Measurements from ENCODE around the gene ATP6V1C2.
"Not testable (repeated sequence)": the region's sequence is repeated elsewhere in the genome, so short reads cannot be mapped to it uniquely, and the experiment has no call there.

The ATP6V1C2 gene

DNA sequence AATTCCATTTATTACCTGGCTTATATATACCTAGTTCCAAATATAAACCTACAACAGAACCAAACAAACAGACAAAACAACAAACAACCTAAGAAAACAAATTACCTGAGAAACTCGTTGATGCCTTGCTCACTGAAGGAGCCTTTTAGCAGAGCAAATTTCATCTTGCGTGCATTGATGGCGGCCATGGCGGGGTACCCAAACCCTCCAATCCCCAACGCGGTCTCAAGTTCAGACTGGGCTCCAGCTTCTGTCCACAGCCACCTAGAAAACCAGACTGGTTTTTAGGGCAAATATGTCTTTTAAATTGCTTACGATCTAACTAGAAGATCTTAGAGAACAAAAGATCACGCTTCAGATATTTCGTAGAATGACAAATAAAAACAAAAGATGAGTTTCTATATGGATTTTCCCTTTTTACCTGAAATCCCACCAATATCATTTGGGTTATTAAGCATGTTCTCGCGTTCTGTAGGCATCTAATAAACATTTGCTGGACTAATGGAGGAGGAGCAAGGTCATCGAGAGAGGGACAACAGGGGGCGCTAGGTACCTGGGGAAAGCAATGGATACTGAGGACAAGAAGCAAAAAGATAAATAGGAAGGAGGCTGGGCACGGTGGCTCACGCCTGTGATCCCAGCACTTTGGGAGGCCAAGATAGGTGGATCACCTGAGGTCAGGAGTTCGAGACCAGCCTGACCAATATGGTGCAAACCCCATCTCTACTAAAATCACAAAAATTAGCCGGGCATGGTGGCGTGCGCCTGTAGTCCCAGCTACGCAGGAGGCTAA is 65.9 kb downstream of the ATP6V1C2 start:
- DNase-seq, result no peak

DNA sequence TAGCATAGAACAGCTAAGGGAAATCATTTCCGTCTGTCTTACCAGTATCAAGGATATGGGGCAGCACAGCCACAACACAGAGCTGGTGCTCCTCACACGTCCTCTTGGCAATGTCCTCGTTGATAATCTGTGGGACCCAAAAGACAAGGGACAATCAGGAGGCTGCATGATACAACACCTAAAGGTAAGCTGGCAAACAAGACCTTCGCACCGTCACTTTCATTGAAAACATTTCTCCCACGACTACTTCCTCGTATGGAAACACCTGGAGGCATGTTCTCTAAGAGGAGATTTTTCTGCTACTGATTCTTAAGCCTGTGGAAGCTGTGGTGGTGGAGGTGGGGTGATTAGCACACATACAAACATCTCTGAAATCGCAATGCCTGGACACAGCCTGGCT is 67.4 kb downstream of the ATP6V1C2 start:
- no peak for DNase-seq

DNA sequence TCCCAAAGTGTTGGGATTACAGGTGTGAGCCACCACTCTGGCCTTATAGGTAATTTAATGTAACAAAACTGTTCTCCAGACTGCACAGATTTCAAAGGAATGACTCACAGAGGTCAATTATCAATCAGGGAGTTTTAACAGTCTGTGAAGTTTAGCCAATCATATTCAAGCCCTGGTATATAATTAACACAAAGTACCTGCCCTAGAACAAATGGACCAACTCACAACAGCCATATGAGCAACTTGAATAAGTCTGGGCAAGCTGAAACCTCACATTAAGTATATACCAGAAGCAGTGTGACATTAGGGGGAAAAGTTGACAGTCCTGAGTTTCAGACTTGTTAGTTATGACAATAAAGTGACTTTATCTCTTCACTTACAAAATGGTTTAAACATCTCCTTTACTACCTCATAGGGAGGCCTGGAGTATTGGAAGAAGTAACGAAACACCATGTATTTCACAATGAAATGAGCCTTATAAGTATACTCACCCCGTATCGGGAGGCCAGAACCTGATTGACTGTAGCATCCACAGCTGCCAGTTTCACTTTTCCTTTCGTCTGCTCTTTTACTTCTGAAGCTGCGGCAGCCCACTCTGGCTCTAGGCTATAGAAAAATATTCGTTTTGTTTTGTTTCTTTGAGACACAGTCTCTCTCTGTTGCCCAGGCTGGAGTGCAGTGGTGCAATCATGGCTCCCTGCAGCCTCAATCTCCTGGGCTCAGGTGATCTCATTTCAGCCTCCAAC is 69.0 kb downstream of the ATP6V1C2 start:
- DNase-seq, result no peak

DNA sequence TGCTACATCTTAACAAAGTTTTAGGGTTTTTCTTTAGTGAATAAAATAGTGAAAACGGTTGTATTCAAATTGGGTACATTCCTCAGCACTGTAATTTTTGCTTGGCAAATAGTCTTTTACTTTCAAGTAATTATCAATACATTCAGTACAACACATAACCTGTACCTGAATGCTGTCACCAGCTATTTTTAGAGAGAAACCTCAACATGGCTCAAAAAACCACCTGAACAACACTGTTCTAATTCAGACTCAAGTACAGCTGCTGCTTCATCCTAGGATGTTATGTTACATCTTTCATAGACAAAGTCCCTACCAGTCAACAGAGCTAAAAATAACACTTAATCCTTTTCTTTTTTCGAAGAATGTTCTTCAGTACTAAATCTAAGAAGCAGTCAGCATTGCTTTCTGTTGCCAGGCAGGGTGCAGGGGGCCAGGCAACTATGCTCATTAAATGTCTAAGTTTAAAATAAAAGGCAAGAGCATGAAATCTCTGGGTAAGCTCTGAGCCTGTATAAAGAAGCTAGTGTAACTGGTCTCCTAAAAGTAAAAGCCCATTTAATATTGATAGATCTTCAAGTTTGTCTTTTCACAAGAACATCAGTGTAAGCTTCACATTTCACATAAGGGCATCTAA is 70.7 kb downstream of the ATP6V1C2 start:
- DNase-seq, result no peak

DNA sequence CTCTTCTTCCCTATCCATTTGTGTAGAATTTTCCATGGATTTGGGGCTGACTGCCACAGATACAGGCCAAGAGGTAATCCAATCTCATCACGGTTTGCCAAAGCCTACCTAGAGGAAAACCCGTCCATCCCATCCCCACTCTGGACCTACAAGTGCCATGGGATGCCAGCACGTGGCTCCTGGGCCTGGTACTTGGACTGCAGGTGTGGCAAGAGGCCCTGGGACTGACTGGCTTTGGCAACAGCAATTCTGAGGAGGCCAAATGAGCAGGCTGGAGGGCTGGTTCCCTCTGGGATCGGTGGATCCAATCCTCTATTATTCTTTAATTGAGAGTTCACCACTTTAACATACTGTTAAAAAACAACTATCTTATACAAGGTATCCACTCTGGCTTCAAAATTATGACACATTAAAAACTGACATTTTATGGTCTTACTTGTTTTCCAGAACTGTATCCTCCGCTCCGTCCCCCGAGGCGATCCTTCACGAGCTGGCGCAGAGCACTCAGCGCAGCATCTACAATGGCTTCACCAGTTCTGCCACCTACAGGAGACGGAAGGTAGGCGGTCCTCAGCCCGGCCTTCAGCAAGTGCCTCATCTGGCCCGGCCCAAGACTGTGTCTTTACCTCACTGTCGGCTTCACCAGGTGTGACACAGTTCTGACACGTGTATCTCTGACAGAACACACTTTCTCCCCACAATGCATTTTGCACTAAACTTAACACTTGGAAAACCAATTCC is 71.4 kb downstream of the ATP6V1C2 start:
- no peak for DNase-seq

DNA sequence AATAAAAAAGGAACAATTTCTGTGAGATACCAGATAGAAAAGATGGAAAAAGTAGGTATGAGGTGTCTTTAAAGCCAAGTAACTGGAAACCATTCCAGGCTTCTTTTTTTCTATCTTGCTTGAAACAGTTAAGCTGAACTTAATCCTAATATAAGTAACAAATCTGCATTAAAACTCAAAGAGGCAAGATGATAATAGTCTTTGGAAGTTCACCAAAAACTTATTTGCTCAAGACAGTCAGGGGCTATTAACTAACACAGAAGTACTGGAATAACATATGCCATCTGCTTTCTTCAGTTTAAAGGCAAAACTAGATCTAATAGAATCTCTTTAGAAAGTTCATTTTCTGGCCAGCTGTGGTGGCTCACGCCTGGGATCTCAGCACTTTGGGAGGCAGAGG is 72.4 kb downstream of the ATP6V1C2 start:
- no peak for DNase-seq

DNA sequence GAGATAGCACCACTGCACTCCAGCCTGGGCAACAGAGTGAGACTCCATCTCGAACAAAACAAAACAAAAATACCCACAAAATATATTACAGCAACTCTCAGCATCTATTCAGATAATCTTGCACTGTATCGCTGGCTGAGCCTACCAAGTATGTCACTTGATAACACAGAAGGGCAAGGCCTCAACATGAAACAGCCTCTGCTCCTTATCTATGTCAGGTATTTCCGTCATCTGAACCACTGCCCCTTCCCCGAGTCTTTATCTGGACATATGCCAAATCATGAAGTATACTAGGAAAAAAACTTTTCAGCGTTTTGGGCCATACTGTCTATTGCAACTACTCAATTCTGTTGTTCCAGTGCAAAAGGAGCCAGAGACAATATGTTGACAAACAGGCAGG is 73.4 kb downstream of the ATP6V1C2 start:
- DNase-seq, result no peak

DNA sequence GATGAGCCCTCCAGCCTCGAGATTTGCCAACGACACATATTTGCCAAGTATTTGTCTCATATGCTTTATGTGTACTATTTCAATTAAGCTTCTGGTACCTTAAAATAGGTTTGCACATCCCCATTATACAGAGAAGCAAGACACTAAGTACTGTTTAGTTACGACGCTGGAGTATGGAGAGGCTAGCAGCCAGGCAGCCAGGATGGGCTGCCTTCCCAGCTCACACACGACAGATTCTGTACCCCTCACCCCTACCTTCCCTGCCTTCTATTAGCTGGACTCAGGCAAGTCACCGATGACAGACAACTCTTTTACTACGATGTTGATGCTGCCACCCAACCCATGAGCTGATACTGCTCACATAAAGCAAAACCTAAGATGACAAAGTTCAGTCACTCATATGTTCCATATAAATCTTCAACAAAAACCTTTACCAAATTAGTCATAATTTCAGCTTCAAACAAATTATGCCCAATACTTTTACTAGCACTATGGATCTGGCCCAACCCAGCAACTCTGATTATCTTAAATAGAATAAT is 74.1 kb downstream of the ATP6V1C2 start:
- DNase-seq, result no peak

DNA sequence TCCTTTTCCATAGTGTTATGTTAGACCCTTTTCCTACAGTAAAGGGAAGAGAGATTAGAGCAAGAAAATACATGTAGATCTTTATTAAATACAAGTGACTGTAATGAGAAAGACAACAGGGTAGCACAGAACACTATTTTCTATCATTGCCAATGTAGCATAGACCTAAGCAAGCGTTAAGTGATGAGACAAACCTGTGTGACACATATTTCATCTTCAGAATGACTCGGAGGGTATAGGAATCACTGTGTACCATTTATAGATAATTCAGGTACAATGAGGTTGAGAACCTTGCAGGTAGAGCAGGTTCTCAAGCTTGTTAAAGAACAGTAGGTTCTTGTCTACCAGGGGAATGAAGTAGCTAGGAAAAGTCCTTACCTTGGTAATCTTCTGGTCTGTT is 75.3 kb downstream of the ATP6V1C2 start:
- DNase-seq, result no peak

DNA sequence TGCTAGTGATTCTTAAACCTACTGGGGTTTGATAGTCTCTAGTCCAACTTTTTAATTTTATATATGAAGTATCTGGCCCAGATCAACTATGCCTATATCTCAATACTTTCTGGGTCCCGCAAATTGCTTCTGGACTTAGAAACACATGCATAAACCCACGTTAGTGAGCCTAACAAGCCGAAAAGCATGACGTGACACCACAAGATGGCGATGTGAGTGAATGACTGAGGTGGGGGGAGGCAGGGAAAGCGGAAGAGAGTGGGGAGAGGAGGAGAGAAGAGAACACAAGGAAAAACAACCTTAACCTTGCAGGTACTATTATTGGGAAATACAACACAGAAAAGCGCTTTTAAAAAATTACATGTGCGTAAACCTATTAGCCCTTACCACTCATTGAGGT is 77.4 kb downstream of the ATP6V1C2 start:
- DNase-seq, result no peak

DNA sequence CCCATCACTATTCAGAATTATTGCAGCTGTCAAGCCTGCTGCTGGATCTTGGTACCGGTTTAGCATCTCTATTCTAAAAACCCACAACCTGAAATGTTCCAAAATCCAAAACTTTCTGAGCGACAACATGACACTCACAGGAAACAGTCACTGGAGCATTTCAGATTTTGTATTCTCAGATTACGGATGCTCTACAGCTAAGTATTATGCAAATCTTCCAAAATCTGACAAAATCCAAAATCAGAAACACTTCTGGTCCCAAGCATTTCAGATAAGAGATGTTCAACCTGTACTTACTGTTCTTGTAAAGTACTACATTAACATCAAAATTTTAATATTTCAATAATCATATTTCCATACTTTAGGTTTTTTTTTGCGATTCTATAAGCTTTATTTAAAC is 78.7 kb downstream of the ATP6V1C2 start:
- DNase-seq, result no peak

DNA sequence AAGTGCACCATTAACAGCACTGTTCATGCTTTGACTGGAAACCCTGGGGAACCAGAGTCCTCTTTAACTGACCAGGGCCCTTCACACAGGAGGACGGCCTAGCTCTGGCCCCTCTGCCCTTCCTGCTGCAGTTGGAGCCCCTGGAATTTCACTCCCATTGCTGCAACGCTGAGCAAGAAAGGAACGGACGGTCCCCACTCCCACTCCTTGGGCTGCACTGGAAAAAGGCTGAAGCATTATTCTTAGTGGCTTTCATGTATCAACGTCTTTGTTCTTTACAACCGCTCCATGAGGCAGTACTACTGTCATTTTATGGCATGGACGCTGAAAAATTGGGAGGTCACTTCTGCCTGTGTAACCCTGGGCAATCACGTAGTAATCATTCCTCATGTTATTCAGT is 81.2 kb downstream of the ATP6V1C2 start:
- no peak for DNase-seq

DNA sequence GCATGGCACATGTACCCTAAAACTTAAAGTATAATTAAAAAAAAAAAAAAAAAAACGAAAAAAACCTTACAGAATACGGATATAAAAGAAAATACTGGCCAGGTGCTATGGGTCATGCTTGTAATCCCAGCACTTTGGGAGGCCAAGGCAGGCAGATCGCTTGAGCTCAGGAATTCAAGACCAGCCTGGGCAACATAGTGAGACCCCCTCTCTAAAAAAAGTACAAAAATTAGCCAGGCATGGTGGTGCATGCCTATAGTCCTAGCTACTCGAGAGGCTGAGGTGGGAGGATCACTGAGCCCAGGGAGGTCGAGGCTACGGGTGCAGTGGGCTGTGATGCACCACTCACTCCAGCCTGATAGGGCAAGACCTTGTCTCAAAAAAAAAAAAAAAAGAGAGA is 84.6 kb downstream of the ATP6V1C2 start:
- not testable (repeated sequence) for DNase-seq

DNA sequence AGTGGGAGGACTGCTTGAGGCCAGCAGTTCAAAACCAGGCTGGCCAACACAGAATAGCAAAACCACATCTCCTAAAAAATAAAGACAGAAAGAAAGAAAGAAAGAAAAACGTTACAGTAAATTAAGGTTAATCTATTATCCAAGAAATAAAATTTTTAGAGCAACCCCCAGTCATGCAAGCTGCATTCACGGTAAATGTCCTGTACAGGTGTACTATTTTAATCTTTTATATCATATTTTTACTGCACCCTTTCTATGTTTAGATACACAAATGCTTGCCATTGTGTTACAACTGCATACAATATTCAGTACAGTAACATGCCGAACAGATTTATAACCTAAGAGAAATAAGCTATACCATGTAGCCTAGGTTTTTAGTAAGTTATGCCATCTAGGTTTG is 85.1 kb downstream of the ATP6V1C2 start:
- no peak for DNase-seq

DNA sequence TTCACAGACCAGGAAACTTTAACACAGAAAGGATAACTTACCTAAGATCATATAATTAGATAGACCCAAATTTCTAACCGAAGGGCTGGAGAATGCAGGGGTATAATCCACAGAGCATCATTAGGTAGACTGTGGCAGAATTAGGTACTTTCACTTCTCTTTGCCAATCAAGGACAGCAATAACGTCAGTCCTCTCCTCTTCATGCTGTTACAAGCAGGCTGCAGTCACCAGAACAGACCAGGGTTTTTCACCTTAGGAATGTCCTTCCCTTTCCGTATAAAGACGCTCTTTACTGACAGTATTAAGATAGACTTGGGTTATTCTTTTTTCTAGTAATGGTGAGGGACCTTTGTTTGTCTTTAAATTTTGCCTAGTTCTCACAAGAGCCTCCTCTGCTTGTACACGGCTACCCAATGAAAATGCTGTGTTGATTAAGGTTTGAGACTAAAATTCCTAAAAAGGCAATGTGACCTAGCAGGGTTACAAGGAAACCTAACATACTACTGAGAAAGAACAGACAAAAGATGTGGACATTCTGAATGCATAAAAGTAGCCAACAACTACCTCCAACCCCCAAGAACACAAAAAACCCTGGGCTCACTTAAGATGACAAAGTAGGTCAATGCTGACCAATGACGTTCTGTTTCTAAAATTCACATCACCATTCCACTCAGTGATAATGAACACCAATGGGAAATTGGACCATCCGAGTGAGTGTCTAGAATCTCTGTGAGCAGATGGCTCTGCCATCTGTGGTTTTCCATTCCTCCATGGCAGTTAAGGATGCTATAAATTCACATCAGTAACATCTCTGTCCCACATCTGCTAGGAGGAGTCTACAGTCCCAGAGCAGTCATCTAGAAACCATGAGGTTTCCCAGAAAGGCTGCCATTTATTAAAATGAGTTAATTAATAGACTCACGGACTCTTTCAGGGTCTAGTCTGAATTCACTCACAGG is 89.1 kb downstream of the ATP6V1C2 start:
- DNase-seq, result no peak

DNA sequence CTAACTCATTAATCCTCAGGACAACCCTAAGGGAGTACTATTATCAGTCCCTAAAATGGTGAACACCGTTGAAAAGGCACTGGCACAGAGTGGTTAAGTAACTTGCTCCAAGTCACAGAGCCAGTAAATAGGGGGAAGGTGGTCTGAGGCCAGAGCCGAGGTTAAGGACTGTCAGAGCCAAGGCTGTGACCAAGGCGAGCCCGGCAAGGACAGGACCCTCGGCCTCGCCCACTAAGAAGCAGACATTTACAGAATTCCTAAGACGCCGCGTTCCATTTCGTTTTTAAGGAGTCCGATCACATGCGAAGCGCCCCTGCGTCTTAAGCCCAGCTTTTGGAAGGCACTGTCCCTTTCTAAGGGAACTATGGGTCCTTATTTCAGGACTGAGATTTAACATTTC is 90.1 kb downstream of the ATP6V1C2 start:
- no peak for DNase-seq

DNA sequence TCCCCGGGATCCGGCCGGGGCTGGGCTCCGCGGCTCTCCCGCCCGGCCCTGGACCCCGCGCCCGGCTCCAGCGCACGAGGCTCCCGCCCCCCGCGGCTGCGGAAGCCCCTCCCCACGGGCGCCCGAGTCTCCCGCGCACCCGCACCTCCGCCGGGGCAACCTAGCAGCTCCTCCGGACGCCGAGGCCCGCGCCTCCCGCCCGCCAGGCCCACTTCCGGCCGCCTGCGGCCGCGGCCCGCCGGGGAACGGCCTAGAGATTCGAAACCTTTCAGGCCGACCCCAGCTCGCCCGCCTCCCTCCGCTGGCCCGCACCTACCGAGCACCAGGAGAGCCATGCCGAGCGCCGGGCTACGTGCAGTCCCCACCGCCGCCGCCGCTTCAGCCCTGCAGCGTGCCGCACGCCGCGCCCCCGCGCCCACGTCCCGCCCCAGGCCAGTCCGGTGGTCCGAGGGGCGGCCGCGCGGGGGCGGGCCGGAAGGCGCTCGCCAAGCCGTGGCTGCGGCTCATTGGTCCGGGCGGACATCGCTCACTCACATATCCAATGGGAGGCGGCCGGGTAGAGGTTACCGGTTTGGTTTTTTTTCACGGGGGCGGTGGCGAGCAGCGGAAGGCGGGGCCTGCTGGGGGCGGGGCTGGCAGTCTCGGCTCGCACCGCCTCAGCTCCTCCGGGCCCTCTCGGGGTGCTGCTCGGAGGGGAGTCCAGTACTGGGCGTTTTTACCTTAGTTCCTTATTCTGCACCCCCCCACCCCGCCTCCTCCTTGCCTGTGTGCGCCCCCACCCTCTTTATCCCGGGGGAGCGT is 91.1 kb downstream of the ATP6V1C2 start, which contains the start of gene PDIA6:
TSS of gene PDIA6 (minus strand) at position 424 of the 801 bp plus-strand sequence. CDS start at position 335, 89 bp downstream.
- DNase-seq, result peak; percentile 82 to 95 (median 90)

DNA sequence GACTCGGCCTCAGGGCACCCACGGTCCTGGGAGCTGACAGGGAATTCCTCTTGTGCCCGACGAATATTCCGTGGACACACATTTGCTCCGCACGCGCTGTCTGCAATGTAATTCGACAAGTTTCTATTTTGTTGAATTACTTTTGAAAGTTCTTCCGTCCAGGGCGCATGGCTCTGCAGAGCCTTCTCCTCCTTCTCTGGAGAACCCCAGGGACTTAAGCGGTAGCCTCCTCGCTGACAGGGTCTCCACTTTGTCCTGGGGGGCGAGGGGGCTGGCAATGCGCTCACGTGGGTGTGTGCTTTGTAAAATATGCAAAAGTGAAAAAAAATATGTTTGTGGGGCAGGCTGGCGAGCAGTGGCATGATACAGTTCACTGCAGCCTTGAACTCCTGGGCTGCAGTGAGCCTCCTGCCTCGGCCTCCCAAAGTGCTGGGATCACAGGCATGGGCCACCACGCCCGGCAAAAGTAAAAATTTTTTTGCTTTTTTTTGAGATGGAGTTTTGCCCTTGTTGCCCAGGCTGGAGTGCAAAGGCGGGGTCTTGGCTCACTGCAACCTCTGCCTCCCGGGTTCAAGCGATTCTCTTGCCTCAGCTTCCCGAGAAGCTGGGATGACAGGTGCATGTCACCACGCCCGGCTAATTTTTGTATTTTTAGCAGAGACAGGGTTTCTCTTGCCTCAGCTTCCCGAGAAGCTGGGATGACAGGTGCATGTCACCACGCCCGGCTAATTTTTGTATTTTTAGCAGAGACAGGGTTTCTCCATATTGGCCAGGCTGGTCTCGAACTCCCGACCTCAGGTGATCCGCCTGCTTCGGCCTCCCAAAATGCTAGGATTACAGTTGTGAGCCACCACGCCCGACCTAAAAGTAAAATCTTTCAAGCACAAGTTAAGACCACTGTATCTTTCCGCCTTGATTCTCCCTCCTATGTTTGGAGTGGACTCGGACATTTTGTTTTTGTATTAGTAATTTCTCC is 92.0 kb downstream of the ATP6V1C2 start:
- peak in 4 of 6 experiments; percentile 16 to 57 (median 32) for DNase-seq

DNA sequence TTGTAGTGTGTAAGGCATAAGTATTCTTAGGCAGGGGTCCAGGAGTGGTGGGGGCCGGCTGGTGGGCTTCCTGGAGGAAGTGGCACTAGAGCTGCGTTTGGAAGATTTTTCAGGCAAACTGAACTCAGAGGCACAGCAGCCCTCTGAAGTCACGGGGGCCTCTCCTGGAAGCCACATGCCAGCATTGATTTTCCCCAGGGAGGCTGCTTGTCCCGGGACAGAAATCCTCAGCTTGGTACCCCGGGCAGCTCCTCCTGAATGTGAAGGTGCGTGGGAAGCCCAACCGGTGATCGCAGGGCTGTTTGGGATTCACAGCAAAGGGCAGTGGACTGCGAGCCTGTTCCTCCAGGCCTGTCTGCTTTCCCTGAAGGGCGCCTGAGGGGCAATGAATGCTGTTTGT is 92.7 kb downstream of the ATP6V1C2 start:
- DNase-seq, result no peak

Data from stimulated activated naive CD4-positive, alpha-beta T cell (primary cell).